ENCODE measurements around the gene TEX29. TPM values are rescaled to one million over a fixed set of nuclear protein-coding genes. Genes with fewer than 3 reads are reported as not detected.

The TEX29 gene
- total and polyA plus RNA-seq, 10 of the 15 experiments (the other 5 are each of a cell fraction or from before 2014, with no cell fraction given) = 0.14 to 0.30 (median 0.22) TPM; not detected in 7

DNA sequence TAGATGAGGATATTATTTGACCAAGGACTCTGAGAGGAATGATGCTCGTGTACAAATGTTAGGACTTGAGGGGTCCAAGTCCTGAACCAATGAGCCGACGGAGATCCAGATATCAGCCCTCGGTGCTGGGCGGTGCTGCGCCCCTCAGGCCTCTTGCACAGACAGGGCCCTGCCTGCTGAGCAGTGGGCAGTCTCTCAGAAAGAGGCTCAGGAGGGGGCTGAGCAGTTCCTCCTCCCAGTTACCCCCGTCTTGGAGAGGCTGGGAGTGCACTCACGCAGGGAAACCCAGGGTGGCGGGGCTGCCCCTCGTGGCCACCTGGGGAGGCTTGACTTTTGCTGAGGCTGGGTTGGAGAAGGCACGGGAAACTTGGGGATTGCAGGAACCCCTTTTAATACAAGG is 18.4 kb downstream of the TEX29 start (continued):
- TF ChIP-seq, protein P1, sequence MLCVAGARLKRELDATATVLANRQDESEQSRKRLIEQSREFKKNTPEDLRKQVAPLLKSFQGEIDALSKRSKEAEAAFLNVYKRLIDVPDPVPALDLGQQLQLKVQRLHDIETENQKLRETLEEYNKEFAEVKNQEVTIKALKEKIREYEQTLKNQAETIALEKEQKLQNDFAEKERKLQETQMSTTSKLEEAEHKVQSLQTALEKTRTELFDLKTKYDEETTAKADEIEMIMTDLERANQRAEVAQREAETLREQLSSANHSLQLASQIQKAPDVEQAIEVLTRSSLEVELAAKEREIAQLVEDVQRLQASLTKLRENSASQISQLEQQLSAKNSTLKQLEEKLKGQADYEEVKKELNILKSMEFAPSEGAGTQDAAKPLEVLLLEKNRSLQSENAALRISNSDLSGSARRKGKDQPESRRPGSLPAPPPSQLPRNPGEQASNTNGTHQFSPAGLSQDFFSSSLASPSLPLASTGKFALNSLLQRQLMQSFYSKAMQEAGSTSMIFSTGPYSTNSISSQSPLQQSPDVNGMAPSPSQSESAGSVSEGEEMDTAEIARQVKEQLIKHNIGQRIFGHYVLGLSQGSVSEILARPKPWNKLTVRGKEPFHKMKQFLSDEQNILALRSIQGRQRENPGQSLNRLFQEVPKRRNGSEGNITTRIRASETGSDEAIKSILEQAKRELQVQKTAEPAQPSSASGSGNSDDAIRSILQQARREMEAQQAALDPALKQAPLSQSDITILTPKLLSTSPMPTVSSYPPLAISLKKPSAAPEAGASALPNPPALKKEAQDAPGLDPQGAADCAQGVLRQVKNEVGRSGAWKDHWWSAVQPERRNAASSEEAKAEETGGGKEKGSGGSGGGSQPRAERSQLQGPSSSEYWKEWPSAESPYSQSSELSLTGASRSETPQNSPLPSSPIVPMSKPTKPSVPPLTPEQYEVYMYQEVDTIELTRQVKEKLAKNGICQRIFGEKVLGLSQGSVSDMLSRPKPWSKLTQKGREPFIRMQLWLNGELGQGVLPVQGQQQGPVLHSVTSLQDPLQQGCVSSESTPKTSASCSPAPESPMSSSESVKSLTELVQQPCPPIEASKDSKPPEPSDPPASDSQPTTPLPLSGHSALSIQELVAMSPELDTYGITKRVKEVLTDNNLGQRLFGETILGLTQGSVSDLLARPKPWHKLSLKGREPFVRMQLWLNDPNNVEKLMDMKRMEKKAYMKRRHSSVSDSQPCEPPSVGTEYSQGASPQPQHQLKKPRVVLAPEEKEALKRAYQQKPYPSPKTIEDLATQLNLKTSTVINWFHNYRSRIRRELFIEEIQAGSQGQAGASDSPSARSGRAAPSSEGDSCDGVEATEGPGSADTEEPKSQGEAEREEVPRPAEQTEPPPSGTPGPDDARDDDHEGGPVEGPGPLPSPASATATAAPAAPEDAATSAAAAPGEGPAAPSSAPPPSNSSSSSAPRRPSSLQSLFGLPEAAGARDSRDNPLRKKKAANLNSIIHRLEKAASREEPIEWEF (IDR thresholded peaks at IDR 0.05; ENCODE audit: insufficient replicate concordance, low read depth, low read length) = no peak
- no peak for TF ChIP-seq ESRRA (IDR thresholded peaks at IDR 0.05; ENCODE audit: low read length)
- TF ChIP-seq KLF5 (IDR thresholded peaks at IDR 0.05; ENCODE audit: partially characterized antibody) = no peak
- TF ChIP-seq, protein P2, sequence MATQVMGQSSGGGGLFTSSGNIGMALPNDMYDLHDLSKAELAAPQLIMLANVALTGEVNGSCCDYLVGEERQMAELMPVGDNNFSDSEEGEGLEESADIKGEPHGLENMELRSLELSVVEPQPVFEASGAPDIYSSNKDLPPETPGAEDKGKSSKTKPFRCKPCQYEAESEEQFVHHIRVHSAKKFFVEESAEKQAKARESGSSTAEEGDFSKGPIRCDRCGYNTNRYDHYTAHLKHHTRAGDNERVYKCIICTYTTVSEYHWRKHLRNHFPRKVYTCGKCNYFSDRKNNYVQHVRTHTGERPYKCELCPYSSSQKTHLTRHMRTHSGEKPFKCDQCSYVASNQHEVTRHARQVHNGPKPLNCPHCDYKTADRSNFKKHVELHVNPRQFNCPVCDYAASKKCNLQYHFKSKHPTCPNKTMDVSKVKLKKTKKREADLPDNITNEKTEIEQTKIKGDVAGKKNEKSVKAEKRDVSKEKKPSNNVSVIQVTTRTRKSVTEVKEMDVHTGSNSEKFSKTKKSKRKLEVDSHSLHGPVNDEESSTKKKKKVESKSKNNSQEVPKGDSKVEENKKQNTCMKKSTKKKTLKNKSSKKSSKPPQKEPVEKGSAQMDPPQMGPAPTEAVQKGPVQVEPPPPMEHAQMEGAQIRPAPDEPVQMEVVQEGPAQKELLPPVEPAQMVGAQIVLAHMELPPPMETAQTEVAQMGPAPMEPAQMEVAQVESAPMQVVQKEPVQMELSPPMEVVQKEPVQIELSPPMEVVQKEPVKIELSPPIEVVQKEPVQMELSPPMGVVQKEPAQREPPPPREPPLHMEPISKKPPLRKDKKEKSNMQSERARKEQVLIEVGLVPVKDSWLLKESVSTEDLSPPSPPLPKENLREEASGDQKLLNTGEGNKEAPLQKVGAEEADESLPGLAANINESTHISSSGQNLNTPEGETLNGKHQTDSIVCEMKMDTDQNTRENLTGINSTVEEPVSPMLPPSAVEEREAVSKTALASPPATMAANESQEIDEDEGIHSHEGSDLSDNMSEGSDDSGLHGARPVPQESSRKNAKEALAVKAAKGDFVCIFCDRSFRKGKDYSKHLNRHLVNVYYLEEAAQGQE (IDR thresholded peaks at IDR 0.05; ENCODE audit: low read depth, low read length) = no peak
- no peak for TF ChIP-seq RB1 (IDR thresholded peaks at IDR 0.05; ENCODE audit: borderline replicate concordance)

Measured in GM12878 (cell line).